Measurements from ENCODE around the gene MEIOSIN. TPM values are rescaled to one million over a fixed set of nuclear protein-coding genes. Genes with fewer than 3 reads are reported as not detected.
"Not testable (repeated sequence)": the region's sequence is repeated elsewhere in the genome, so short reads cannot be mapped to it uniquely, and the experiment has no call there.

The MEIOSIN gene
- total and polyA plus RNA-seq, 2 experiments from 2014 or later, result not detected

GRCh38 chr19:45717983-45718650 lies 15.1 kb upstream of the MEIOSIN start:
- H2AFZ ChIP-seq, result peak overlapping the region; percentile 79
- no peaks in the 10 kb centered on the region for H3K9me2 ChIP-seq (ENCODE audit: insufficient read depth)
- peaks cover 78% of the 10 kb centered on the region for H3K79me2 ChIP-seq (ENCODE audit: insufficient read depth)
- no peak for DNase-seq
- in situ Hi-C loops (cut with MboI), result no loop called here
- no peaks in the 10 kb centered on the region for H3K36me3 ChIP-seq (ENCODE audit: low read depth)
- 43 to 45% methylated on average over 12 of the region's 12 CpGs for WGBS, 2 experiments (ENCODE audit: low coverage in 1 of 2, low lambda C conversion rate in 2 of 2, missing lambda C conversion rate in 2 of 2)
- no peaks in the 10 kb centered on the region for H3K9me3 ChIP-seq (ENCODE audit: low read depth)
- H4K20me1 ChIP-seq (ENCODE audit: insufficient read depth), result no peaks in the 10 kb centered on the region
- no peaks in the 10 kb centered on the region for H3K27me3 ChIP-seq (replicated peaks; ENCODE audit: insufficient read depth)
- TF ChIP-seq EZH2 (IDR thresholded peaks at IDR 0.05; ENCODE audit: insufficient read depth, poor library complexity, severe bottlenecking) (no peak), EZH2phosphoT487 (IDR thresholded peaks at IDR 0.05; ENCODE audit: insufficient read depth, low read depth) (no peak)
- peaks cover 22% of the 10 kb centered on the region for H3K4me1 ChIP-seq (ENCODE audit: insufficient read depth)
- H3K27ac ChIP-seq, result peak overlapping the region; percentile 77
- peak overlapping the region; percentile 90 for H3K4me3 ChIP-seq
- H3F3A ChIP-seq (ENCODE audit: insufficient read depth), result peaks cover 20% of the 10 kb centered on the region
- peak overlapping the region; percentile 83 for H3K9ac ChIP-seq
- H3K4me2 ChIP-seq (ENCODE audit: unreplicated experiment), result peak overlapping the region; percentile 73

- H4K20me1 ChIP-seq (ENCODE audit: insufficient read depth); H3K4me2 ChIP-seq (ENCODE audit: unreplicated experiment); H3K27ac ChIP-seq; H3K9ac ChIP-seq; H3K9me3 ChIP-seq (ENCODE audit: low read depth); in situ Hi-C loops (cut with MboI); H3K27me3 ChIP-seq (replicated peaks; ENCODE audit: insufficient read depth); H3K36me3 ChIP-seq (ENCODE audit: low read depth); H2AFZ ChIP-seq; H3K9me2 ChIP-seq (ENCODE audit: insufficient read depth); H3K4me3 ChIP-seq; DNase-seq: not testable (repeated sequence)
- WGBS, 2 experiments (ENCODE audit: low coverage in 1 of 2, low lambda C conversion rate in 2 of 2, missing lambda C conversion rate in 2 of 2), result 97 to 98% methylated on average over 9 to 11 of the region's 11 CpGs
- peaks cover 77% of the 10 kb centered on the region for H3K79me2 ChIP-seq (ENCODE audit: insufficient read depth)
- H3F3A ChIP-seq (ENCODE audit: insufficient read depth), result peaks cover 34% of the 10 kb centered on the region
- peaks cover 28% of the 10 kb centered on the region for H3K4me1 ChIP-seq (ENCODE audit: insufficient read depth)
Measured at GRCh38 chr19:45720065-45720464, 13.2 kb upstream of the MEIOSIN start.

- H3K36me3 ChIP-seq (ENCODE audit: low read depth); H3K4me3 ChIP-seq; H3K9me2 ChIP-seq (ENCODE audit: insufficient read depth); H3K27me3 ChIP-seq (replicated peaks; ENCODE audit: insufficient read depth); H3K27ac ChIP-seq; DNase-seq; H3K9ac ChIP-seq; H2AFZ ChIP-seq; H3K9me3 ChIP-seq (ENCODE audit: low read depth); H3F3A ChIP-seq (ENCODE audit: insufficient read depth); H4K20me1 ChIP-seq (ENCODE audit: insufficient read depth); H3K4me2 ChIP-seq (ENCODE audit: unreplicated experiment); in situ Hi-C loops (cut with MboI): not testable (repeated sequence)
- peaks cover 10% of the 10 kb centered on the region; the same call in 1 of the 2 replicates for H3K4me1 ChIP-seq (ENCODE audit: insufficient read depth)
- H3K79me2 ChIP-seq (ENCODE audit: insufficient read depth), result peaks cover 71% of the 10 kb centered on the region
- 93 to 94% methylated on average over 18 of the region's 18 CpGs for WGBS, 2 experiments (ENCODE audit: low coverage in 1 of 2, low lambda C conversion rate in 2 of 2, missing lambda C conversion rate in 2 of 2)
Measured at GRCh38 chr19:45728683-45729082, 4.6 kb upstream of the MEIOSIN start.

- H3K9me2 ChIP-seq (ENCODE audit: insufficient read depth), result no peaks in the 10 kb centered on the region
- H3K9me3 ChIP-seq (ENCODE audit: low read depth), result no peaks in the 10 kb centered on the region
- peak overlapping the region; percentile 88 for H2AFZ ChIP-seq
- DNase-seq, result peak; percentile 42
- H3K27ac ChIP-seq, result peak overlapping the region; percentile 19; the same call in 1 of the 2 replicates
- peak overlapping the region; percentile 87 for H3K9ac ChIP-seq
- H3K4me2 ChIP-seq (ENCODE audit: unreplicated experiment), result peak overlapping the region; percentile 95
- peaks cover 5% of the 10 kb centered on the region; the same call in 1 of the 2 replicates for H3K4me1 ChIP-seq (ENCODE audit: insufficient read depth)
- no peaks in the 10 kb centered on the region for H3K27me3 ChIP-seq (replicated peaks; ENCODE audit: insufficient read depth)
- H3F3A ChIP-seq (ENCODE audit: insufficient read depth), result no peaks in the 10 kb centered on the region
- no peaks in the 10 kb centered on the region for H3K36me3 ChIP-seq (ENCODE audit: low read depth)
- 13 to 14% methylated on average over 10 of the region's 10 CpGs for WGBS, 2 experiments (ENCODE audit: low coverage in 1 of 2, low lambda C conversion rate in 2 of 2, missing lambda C conversion rate in 2 of 2)
- peaks cover 59% of the 10 kb centered on the region for H3K79me2 ChIP-seq (ENCODE audit: insufficient read depth)
- H4K20me1 ChIP-seq (ENCODE audit: insufficient read depth), result no peaks in the 10 kb centered on the region
- peak overlapping the region; percentile 90 for H3K4me3 ChIP-seq
- TF ChIP-seq EZH2phosphoT487 (IDR thresholded peaks at IDR 0.05; ENCODE audit: insufficient read depth, low read depth) (no peak), EZH2 (IDR thresholded peaks at IDR 0.05; ENCODE audit: insufficient read depth, poor library complexity, severe bottlenecking) (no peak)
- in situ Hi-C loops (cut with MboI), result no loop called here
Measured at GRCh38 chr19:45729800-45730290, 3.4 kb upstream of the MEIOSIN start.
